Mucosa of stomach (tissue), 1 donor: ENCODE results near the gene PIAS3.

Source experiments
- H3K27me3 ChIP-seq: one replicate; pipeline ENCODE4 v1.7.0; 2013; ENCODE audit warnings: mild to moderate bottlenecking, low read length; ENCODE audit not compliant: control insufficient read depth, insufficient read depth
- H3K36me3 ChIP-seq: one replicate; pipeline ENCODE4 v1.7.0; 2013; ENCODE audit warnings: low read length; ENCODE audit not compliant: control insufficient read depth, insufficient read depth
- H3K4me1 ChIP-seq: one replicate; pipeline ENCODE4 v1.7.0; 2013; ENCODE audit warnings: mild to moderate bottlenecking, low read length; ENCODE audit not compliant: control insufficient read depth, insufficient read depth
- H3K4me3 ChIP-seq: one replicate; pipeline ENCODE4 v1.7.0; 2013; ENCODE audit warnings: low read length
- H3K9ac ChIP-seq: one replicate; pipeline ENCODE4 v1.7.0; 2013; ENCODE audit warnings: mild to moderate bottlenecking, low read length, moderate library complexity
- H3K9me3 ChIP-seq: one replicate; pipeline ENCODE4 v1.7.0; 2013; ENCODE audit warnings: mild to moderate bottlenecking, low read length, moderate library complexity; ENCODE audit not compliant: control insufficient read depth
- donor health status: Pancreatic carcinoma.

Gene PIAS3

DNA sequence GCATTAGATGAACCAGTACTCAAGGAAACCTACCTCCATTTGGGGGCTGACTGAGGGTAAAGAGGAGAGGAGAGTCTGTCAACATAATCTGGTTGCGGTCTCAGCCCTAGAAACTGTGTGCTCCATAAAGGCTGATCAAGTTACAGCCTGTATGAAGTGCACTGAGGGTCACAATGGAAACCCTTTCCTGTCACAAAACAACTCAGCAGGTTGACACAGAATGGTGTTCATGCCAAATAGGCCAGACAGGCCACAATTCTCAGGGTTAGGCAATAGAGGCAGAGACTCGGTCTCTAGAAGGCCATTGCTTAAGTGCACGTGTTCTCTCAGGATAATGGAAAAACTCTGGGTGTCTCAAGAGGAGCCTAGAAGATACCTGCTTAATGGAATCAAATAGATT, 30.8 kb upstream of the PIAS3 start:
- Histone ChIP-seq H3K4me1 (peaks cover 49% of the 10 kb centered on the region), H3K9me3 (no peaks in the 10 kb centered on the region), H3K9ac (no peak overlapping the region), H3K27me3 (no peaks in the 10 kb centered on the region), H3K36me3 (no peaks in the 10 kb centered on the region), H3K4me3 (no peak overlapping the region)

DNA sequence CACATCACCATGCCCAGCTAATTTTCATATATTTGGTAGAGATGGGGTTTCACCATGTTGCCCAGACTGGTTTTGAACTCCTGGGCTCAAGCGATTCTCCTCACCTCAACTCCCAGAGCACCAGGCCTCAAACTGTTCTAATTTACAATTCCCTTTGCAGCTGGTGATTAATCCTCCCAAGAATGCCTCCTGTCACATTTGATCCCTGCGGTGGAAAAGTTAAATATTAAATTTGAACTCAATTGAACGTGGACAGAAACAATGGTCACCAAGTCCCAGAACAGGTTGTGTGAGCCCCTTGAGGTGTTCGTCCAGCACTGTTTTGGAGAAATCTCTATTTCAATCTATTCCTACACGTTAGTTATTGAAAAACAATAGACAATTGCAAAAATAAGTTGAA, 28.8 kb upstream of the PIAS3 start:
- Histone ChIP-seq H3K9ac (no peak overlapping the region), H3K9me3 (no peaks in the 10 kb centered on the region), H3K4me1 (peaks cover 41% of the 10 kb centered on the region), H3K36me3 (no peaks in the 10 kb centered on the region), H3K4me3 (no peak overlapping the region), H3K27me3 (no peaks in the 10 kb centered on the region)

DNA sequence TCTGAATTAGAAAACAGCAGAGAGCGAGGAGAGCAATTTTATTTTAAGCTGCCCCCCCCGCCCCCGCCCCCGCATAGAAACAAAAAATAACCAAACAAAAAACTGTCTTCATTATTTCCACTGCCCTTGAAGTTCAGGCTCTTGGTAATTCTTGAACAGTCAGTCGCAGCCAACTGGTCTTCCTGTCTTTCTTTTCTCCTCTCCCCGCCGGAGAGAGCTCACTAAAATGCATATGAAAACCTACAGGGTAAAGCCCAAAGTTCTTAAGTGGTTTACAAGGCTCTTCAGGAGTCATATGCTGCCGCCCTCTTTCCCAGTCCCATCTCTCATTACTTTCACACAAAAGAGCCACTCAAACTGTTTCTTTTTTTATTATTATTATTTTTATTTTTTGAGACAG, 27.9 kb upstream of the PIAS3 start:
- Histone ChIP-seq H3K27me3 (no peaks in the 10 kb centered on the region), H3K4me3 (no peak overlapping the region), H3K9me3 (no peaks in the 10 kb centered on the region), H3K36me3 (no peaks in the 10 kb centered on the region), H3K4me1 (peaks cover 33% of the 10 kb centered on the region), H3K9ac (no peak overlapping the region)

DNA sequence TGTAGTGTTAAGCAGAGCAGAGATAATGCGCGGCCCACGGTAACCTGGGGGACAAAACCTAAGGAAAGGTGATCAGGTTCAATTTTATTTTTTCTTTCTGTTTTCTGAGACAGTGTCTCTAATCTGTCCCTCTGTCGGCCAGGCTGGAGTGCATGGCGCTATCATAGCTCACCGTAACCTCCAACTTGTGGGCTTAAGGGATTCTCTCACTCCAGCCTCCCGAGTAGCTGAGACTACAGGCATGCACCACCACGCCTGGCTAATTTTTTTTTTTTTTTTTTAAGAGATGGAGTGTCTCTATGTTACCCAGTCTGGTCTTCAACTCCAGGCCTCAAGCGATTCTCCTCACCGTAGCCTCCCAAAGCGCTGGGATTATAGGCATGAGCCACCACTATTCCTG, 27.5 kb upstream of the PIAS3 start:
- Histone ChIP-seq H3K36me3 (no peaks in the 10 kb centered on the region), H3K4me1 (peaks cover 29% of the 10 kb centered on the region), H3K9me3 (no peaks in the 10 kb centered on the region), H3K4me3 (peak overlapping the region; percentile 67), H3K27me3 (no peaks in the 10 kb centered on the region), H3K9ac (no peak overlapping the region)

DNA sequence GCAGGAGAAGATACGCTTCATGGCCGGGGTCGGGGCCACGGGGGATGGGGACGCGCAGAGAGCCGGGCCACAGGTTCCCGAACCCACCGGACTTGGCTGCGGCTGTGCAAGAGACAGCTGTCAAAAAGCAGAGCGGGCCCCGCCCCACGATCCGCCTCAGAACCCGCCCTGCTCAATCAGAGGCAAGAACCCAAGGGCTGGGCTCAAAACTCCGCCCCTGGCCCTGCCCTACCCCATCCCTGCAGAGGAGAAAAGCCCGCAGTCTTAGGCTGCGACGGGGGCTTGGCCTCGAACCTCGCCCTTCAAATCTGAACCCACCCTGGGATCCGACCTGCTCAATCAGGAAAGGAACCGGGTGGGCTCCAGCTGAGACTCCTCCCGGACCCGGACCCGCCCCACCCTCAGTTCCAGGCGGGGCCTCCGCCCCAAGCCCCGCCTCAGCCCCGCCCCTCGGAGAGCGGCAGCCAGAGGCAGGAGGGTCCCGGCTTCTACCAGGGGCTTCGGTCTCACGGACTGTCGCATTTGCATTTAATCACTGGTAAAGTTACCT, 26.9 kb upstream of the PIAS3 start, which contains the start of gene ANKRD35:
TSS of gene ANKRD35 (minus strand) at position 129 of the 550 bp plus-strand sequence. CDS start at position 21, 108 bp downstream.
- H3K4me1 ChIP-seq = peaks cover 23% of the 10 kb centered on the region
- no peaks in the 10 kb centered on the region for H3K27me3 ChIP-seq
- no peaks in the 10 kb centered on the region for H3K9me3 ChIP-seq
- peak within 1 kb of the TSS; percentile 67 for H3K4me3 ChIP-seq
- no peak within 1 kb of the TSS for H3K9ac ChIP-seq
- H3K36me3 ChIP-seq = no peaks in the 10 kb centered on the region

DNA sequence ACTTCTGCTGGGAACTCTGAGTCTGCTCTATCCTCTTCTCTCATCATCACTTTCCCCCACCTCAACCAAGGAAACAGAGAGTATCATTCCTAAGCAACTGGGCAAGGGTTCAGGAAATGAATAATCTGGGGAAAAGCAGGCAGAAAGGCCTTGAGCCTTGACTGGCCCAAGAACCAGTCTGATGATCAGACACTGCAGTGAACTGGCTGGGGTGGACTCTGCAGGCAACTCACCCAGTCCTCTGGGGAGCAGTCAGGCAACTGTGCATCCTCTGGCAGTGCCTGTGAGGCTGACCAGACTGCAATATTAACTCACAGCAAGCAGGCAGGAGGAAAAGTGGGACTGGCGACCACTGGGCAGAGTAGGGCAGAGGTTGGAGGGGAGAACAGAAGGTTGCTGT, 25.8 kb upstream of the PIAS3 start:
- no peak overlapping the region for H3K9ac ChIP-seq
- H3K4me1 ChIP-seq = peaks cover 22% of the 10 kb centered on the region

DNA sequence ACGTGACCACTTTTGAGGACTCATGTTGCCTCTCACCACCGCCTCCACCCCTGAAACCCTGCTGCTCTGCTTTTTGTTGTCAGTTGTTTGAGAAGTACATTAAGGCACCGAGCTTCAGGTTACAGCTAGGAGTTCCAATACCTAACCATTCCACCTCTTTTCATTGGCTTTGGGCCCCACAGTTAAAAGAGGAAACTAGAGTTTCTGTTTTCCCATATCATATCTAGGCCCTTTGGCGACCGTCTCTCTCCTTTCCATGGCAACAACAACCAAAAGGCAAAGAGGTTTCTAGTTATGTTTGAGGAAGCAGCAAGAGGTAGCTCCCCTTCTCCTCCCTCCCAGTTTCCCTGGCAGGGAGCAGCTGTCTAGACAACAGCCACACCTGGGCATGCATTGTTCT, 20.9 kb upstream of the PIAS3 start:
- H3K4me1 ChIP-seq = peaks cover 23% of the 10 kb centered on the region

More for the DNA sequence above, 25.8 kb upstream of the PIAS3 start:
- Histone ChIP-seq H3K36me3 (no peaks in the 10 kb centered on the region), H3K4me3 (no peak overlapping the region), H3K9me3 (no peaks in the 10 kb centered on the region), H3K27me3 (no peaks in the 10 kb centered on the region)

DNA sequence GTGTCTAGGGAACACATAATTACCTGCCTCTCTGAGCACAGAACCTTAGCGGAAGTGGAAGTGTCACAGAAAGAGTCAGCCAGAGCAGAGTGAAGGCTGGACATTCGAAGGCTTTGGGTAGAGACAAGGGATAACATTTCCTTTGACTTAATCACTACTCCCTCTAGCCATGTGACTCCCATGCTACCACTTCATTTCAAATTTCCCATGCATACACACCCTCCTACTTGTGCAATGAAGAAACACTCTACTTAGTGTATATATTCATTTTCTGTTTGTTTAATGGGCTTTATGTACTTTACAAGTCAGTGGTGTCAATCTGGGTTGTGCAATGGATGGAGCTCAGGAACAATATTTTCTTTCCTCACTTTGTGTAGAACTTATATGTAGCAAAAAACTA, 19.8 kb upstream of the PIAS3 start:
- Histone ChIP-seq H3K4me3 (no peak overlapping the region), H3K9me3 (no peaks in the 10 kb centered on the region), H3K9ac (no peak overlapping the region), H3K36me3 (no peaks in the 10 kb centered on the region), H3K4me1 (peaks cover 23% of the 10 kb centered on the region), H3K27me3 (no peaks in the 10 kb centered on the region)

More for the DNA sequence above, 20.9 kb upstream of the PIAS3 start:
- Histone ChIP-seq H3K9ac (no peak overlapping the region), H3K9me3 (no peaks in the 10 kb centered on the region), H3K27me3 (no peaks in the 10 kb centered on the region), H3K4me3 (no peak overlapping the region), H3K36me3 (no peaks in the 10 kb centered on the region)

DNA sequence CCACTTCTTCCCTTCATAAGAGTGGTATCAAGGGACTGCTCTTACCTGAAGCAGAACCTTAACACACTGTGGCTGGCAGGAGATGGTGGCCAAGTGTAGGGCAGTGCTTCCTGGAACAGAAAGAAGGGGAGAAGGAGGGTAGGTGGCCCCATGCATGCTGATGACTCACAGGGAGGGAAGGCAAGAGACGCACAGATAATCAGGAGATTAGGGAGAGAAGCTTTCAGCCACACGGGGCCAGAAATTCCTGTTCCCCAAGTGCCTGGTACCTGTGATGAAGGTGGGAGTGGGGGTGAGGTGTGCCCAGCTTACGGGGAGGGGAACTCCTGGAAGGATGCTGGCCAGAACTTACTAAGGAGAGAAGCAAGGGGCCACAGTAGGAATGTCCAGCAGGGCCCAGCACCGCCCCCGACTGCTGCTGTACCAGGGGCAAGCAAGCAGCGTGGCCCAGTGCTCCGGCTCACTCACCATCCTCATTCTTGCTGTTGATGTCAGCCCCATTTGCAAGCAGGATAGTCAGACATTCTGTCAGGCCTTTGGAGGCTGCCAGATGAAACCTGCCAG, 19.1 kb upstream of the PIAS3 start:
- H3K27me3 ChIP-seq = no peaks in the 10 kb centered on the region
- H3K9ac ChIP-seq = no peak overlapping the region
- H3K36me3 ChIP-seq = no peaks in the 10 kb centered on the region
- H3K4me3 ChIP-seq = no peak overlapping the region
- H3K4me1 ChIP-seq = peaks cover 23% of the 10 kb centered on the region
- H3K9me3 ChIP-seq = no peaks in the 10 kb centered on the region

DNA sequence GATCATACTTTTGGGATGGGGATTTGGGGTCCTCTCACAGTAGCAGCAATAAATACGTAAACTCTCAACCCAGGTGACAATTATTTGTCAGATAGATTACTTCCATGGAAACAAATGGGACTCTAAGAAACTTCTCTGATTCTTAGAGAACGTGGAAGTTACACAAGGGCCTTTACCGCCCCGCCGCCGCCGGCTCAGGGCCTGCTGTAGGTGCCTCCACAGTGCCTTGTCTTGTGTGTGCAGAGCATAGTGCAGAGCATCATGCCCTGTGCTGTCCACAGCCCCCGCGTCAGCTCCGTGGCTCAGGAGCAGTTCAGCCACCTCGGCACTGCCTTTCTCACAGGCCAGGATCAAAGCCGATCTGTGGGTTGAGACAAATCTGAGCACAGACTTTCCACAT, 15.8 kb upstream of the PIAS3 start:
- no peak overlapping the region for H3K4me3 ChIP-seq
- no peak overlapping the region for H3K9ac ChIP-seq
- H3K9me3 ChIP-seq = no peaks in the 10 kb centered on the region
- H3K36me3 ChIP-seq = no peaks in the 10 kb centered on the region
- H3K27me3 ChIP-seq = no peaks in the 10 kb centered on the region
- H3K4me1 ChIP-seq = peaks cover 21% of the 10 kb centered on the region

DNA sequence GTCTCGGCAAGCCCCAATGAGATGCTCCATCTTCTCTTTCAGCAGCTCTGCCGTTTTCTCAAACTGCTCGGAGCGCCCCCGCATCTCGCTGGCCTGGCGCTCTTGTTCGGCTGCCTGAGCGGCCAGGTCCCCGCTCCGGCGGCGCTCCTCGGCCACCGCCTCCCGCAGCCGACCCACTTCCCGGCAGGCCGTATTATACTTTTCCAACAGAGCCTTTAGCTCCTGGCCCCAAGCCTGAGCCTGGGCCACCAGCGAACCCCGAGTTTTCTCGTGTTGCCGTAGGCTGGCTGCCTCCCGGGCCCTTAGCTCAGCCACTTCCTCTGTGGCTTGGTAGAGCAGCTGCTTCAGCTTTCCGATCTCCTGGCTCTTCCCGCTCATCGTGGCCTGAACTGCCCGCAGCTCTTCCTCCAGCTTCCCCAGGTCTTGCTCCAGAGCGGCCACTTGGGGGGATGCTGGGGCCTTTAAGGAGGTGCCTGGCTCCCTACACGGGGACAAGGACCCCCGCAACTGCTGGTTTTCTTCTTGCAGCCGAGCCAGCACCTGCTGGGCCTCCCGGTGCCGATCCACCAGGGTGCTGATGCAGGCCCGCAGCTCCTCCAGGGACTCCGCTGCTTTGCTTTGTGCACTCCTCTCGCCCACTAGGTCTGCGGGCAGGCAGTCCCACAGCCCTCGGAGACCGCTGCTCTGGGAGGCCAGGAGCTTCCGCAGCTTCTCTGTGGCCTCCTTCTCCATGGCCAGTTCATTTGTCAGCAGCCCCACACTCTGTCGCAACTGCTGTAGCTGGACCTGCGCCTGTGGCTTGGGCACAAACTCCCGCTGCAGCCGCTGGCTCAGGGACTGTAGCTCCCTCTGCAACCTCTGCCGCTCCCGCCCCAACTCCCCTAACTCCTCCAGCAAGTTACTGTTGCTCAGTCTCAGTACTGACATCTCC, 13.4 kb upstream of the PIAS3 start:
- H3K27me3 ChIP-seq = no peaks in the 10 kb centered on the region
- no peaks in the 10 kb centered on the region for H3K9me3 ChIP-seq
- H3K4me3 ChIP-seq = peak overlapping the region; percentile 36
- no peaks in the 10 kb centered on the region for H3K36me3 ChIP-seq
- peak overlapping the region; percentile 64 for H3K9ac ChIP-seq
- H3K4me1 ChIP-seq = peaks cover 5% of the 10 kb centered on the region

DNA sequence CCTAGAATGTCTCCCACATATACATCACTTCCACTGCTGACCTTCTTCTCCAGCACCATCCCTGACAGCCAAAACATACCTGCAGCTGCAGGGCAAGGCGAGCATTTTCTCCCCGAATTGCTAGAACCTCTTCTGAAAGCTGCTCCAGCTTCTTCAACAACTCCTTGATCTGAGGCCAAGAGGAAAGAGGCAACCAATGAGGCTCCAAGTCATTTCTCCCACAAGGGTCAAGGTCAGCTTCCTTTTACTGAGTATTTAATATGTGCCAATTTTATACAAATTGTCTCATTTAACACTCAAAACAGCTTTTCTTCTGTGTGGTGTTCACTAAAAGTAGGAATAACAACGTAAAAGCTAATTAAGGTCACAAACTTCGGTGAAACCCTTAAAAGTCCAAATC, 9.4 kb upstream of the PIAS3 start:
- no peak overlapping the region for H3K4me3 ChIP-seq
- no peaks in the 10 kb centered on the region for H3K9me3 ChIP-seq

More for the DNA sequence above, 9.4 kb upstream of the PIAS3 start:
- H3K4me1 ChIP-seq = peaks cover 4% of the 10 kb centered on the region
- no peaks in the 10 kb centered on the region for H3K27me3 ChIP-seq
- no peak overlapping the region for H3K9ac ChIP-seq
- H3K36me3 ChIP-seq = no peaks in the 10 kb centered on the region
